IPS-20b (cell line): ENCODE data around the gene CBX3.
"Not testable (repeated sequence)": the region's sequence is repeated elsewhere in the genome, so short reads cannot be mapped to it uniquely, and the experiment has no call there.

Experiments
- H3K27ac ChIP-seq: one replicate; pipeline ENCODE4 v1.5.1; 2013; ENCODE audit warnings: low read length
- H3K27me3 ChIP-seq: 2 replicates; pipeline ENCODE4 v1.6.1; 2013; ENCODE audit warnings: mild to moderate bottlenecking, low read length, inconsistent platforms; ENCODE audit not compliant: insufficient read depth
- H3K36me3 ChIP-seq: 2 replicates; pipeline ENCODE4 v1.6.1; 2013; ENCODE audit warnings: low read depth, mild to moderate bottlenecking, inconsistent platforms, low read length, moderate library complexity; ENCODE audit not compliant: insufficient read depth
- H3K4me1 ChIP-seq: 2 replicates; pipeline ENCODE4 v1.6.1; 2013; ENCODE audit warnings: mild to moderate bottlenecking, control low read depth, inconsistent platforms, low read length, moderate library complexity; ENCODE audit not compliant: insufficient read depth
- H3K4me3 ChIP-seq: 2 replicates; pipeline ENCODE4 v1.5.1; 2013; ENCODE audit warnings: mild to moderate bottlenecking, low read length, inconsistent platforms
- H3K9ac ChIP-seq: 2 replicates; pipeline ENCODE4 v1.6.1; 2013; ENCODE audit warnings: low read depth, mild to moderate bottlenecking, inconsistent platforms, low read length, moderate library complexity
- H3K9me3 ChIP-seq: 2 replicates; pipeline ENCODE4 v1.6.1; 2013; ENCODE audit warnings: mild to moderate bottlenecking, low read depth, low read length, inconsistent platforms; ENCODE audit not compliant: insufficient read depth

Gene CBX3

GRCh38 chr7:26160896-26161295 is 40.6 kb upstream of the CBX3 start:
- peaks cover 44% of the 10 kb centered on the region for H3K4me1 ChIP-seq
- no peaks in the 10 kb centered on the region for H3K27me3 ChIP-seq
- H3K4me3 ChIP-seq = no peak overlapping the region
- no peak overlapping the region for H3K27ac ChIP-seq
- H3K36me3 ChIP-seq = peaks cover 3% of the 10 kb centered on the region; the same call in 1 of the 2 replicates
- H3K9ac ChIP-seq = no peak overlapping the region
- no peaks in the 10 kb centered on the region for H3K9me3 ChIP-seq

DNA sequence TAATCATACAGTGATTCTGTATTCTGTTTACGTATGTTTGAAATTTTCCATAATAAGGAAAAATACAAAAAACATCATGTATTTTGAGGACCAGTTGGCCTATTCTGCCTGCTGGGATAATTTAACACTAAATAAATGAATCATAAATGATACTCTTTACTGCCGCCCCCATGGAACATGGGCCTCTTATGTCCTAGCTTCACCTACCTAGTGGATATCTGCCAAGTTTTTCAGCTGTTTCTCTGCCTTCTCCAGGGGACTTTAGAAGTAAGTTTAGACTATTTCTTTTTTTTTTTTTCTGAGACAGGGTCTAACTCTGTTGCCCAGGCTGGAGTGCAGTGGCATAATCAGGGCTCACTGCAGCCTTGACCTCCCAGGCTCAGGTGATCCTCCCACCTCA is 39.1 kb upstream of the CBX3 start:
- Histone ChIP-seq H3K36me3 (peaks cover 3% of the 10 kb centered on the region; the same call in 1 of the 2 replicates), H3K27ac (no peak overlapping the region), H3K4me3 (no peak overlapping the region), H3K9ac (no peak overlapping the region), H3K9me3 (no peaks in the 10 kb centered on the region), H3K27me3 (no peaks in the 10 kb centered on the region), H3K4me1 (peaks cover 45% of the 10 kb centered on the region)

GRCh38 chr7:26163804-26164203 is 37.7 kb upstream of the CBX3 start:
- peaks cover 37% of the 10 kb centered on the region for H3K4me1 ChIP-seq

GRCh38 chr7:26165950-26166683 is 35.4 kb upstream of the CBX3 start:
- no peaks in the 10 kb centered on the region for H3K9me3 ChIP-seq
- peaks cover 23% of the 10 kb centered on the region for H3K4me1 ChIP-seq
- H3K36me3 ChIP-seq = peaks cover 8% of the 10 kb centered on the region; the same call in 1 of the 2 replicates
- H3K9ac ChIP-seq = no peak overlapping the region
- no peak overlapping the region for H3K27ac ChIP-seq
- no peaks in the 10 kb centered on the region for H3K27me3 ChIP-seq
- no peak overlapping the region; the same call in 1 of the 2 replicates for H3K4me3 ChIP-seq

More at GRCh38 chr7:26163804-26164203, 37.7 kb upstream of the CBX3 start:
- H3K36me3 ChIP-seq, H3K4me3 ChIP-seq, H3K9me3 ChIP-seq, H3K9ac ChIP-seq, H3K27ac ChIP-seq, H3K27me3 ChIP-seq: not testable (repeated sequence)

- Histone ChIP-seq H3K27me3 (no peaks in the 10 kb centered on the region), H3K9me3 (no peaks in the 10 kb centered on the region), H3K4me3 (no peak overlapping the region), H3K36me3 (peaks cover 14% of the 10 kb centered on the region; the same call in 1 of the 2 replicates), H3K4me1 (peaks cover 20% of the 10 kb centered on the region), H3K9ac (no peak overlapping the region), H3K27ac (no peak overlapping the region)
These were observed 34.8 kb upstream of the CBX3 start for GRCh38 chr7:26166684-26167266.

GRCh38 chr7:26167303-26167934 is 34.1 kb upstream of the CBX3 start:
- Histone ChIP-seq H3K9me3 (no peaks in the 10 kb centered on the region), H3K36me3 (peaks cover 16% of the 10 kb centered on the region; the same call in 1 of the 2 replicates), H3K4me3 (no peak overlapping the region), H3K9ac (no peak overlapping the region), H3K27ac (no peak overlapping the region), H3K4me1 (peaks cover 20% of the 10 kb centered on the region), H3K27me3 (no peaks in the 10 kb centered on the region)

DNA sequence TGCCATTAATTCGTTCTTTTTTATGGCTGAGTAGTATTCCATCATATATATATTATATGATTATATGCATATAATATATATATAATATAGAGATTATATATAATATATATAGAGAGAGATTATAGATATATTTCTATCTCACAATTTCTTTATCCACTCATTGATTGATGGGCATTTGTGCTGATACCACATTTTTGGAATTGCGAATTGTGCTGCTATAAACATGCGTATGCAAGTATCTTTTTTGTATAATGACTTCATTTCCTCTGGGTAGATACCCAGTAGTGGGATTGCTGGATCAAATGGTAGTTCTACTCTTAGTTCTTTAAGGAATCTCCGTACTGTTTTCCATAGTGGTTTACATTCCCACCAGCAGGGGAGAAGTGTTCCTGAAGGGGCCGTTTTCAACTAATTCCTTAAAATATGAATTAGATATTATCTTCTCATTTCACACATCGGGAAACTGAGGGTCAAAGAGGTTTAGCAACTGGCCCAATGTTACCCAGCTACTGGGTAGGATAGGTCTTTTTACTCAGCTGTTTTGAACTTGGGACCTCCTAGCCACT is 33.0 kb upstream of the CBX3 start:
- no peaks in the 10 kb centered on the region for H3K27me3 ChIP-seq
- no peak overlapping the region for H3K27ac ChIP-seq
- H3K4me3 ChIP-seq = no peak overlapping the region
- no peak overlapping the region for H3K9ac ChIP-seq
- no peaks in the 10 kb centered on the region for H3K9me3 ChIP-seq
- peaks cover 20% of the 10 kb centered on the region for H3K4me1 ChIP-seq
- peaks cover 16% of the 10 kb centered on the region; the same call in 1 of the 2 replicates for H3K36me3 ChIP-seq

DNA sequence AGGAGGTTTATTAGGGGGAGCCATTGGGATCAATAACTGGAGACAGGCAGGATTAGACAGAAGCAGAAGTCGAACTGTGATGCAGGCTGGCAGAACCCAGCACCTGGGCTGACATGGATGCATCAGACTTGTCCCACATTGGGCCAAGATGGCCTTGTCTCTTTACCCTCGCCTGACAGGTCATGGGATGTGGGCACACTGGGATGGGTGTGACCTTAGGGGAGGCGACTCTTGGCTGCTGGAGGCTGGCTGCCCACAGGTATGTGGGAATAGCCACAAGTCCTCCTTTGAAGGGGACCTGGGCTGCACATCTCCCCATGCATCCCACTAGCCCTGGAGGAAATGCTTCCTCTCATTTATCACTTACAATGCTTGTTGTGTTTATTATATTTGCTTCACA is 32.3 kb upstream of the CBX3 start:
- Histone ChIP-seq H3K36me3 (peaks cover 21% of the 10 kb centered on the region; the same call in 1 of the 2 replicates), H3K4me1 (peaks cover 20% of the 10 kb centered on the region), H3K9ac (no peak overlapping the region), H3K9me3 (0 out of 2 replicates have a peak, but pooled peaks cover under 1% of the 10 kb centered on the region), H3K27me3 (no peaks in the 10 kb centered on the region), H3K27ac (no peak overlapping the region), H3K4me3 (no peak overlapping the region)

DNA sequence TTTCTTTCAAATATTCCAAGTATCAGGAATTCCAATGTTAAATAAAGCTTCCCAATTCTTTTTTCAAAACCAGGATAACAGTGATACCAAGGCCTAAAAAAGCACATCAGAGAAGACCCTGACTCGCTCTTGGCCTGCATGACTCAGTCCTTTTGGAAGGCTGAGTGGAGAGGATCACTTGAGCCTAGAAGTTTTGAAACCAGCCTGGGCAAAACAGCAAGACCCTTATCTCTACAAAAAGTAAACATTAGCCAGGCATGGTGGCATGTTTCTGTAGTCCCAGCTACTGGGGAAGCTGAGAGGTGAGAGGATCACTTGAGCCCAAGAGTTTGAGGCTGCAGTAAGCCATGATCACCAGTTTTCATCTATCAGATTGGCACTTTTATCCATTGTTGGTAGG is 30.9 kb upstream of the CBX3 start:
- H3K4me1 ChIP-seq = peaks cover 20% of the 10 kb centered on the region
- H3K9me3 ChIP-seq = peaks cover 3% of the 10 kb centered on the region; the same call in 1 of the 2 replicates
- H3K4me3 ChIP-seq = no peak overlapping the region

DNA sequence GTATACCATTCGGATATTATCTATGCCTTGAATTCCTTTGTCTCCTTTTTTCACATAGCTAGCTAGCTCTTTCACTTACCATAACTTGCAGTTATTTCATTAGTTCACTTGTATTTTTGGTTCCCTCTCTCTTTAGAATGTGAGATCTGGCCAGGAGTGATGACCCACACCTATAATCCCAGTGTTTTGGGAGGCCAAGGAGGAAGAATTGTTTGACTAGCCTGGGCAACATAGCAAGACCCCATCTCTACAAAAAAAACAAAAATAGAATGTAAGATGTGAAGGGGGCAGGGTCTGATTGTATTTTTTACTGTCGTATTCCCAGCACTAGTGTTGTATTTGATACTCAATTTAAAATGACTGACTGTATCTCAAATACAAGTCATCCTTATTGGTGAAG is 29.9 kb upstream of the CBX3 start:
- Histone ChIP-seq H3K4me1 (peaks cover 13% of the 10 kb centered on the region), H3K4me3 (no peak overlapping the region), H3K9me3 (peaks cover 3% of the 10 kb centered on the region; the same call in 1 of the 2 replicates), H3K27ac (no peak overlapping the region), H3K27me3 (no peaks in the 10 kb centered on the region), H3K36me3 (peaks cover 25% of the 10 kb centered on the region; the same call in 1 of the 2 replicates), H3K9ac (no peak overlapping the region)

More for the DNA sequence above, 30.9 kb upstream of the CBX3 start:
- Histone ChIP-seq H3K27me3 (no peaks in the 10 kb centered on the region), H3K36me3 (peaks cover 25% of the 10 kb centered on the region; the same call in 1 of the 2 replicates), H3K27ac (no peak overlapping the region), H3K9ac (no peak overlapping the region)

DNA sequence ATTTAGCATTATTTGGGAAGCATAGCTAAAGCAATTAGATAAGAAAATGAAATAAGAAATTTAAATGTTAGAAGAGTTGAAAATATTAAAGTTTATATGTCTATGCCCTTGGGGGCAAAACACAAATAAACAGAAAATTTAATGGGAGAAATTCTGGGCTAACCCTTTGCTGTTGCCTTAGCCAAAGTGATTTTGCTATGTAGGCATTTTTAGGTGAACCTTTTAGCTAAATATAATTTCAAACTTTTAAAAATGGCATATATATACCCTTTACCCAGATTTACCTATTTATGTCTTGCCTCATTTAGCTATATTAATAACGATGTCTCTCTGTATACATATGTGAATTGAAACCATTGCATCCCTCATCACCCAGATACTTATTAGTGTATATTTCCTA is 29.5 kb upstream of the CBX3 start:
- no peak overlapping the region for H3K4me3 ChIP-seq
- no peak overlapping the region for H3K27ac ChIP-seq
- peaks cover 3% of the 10 kb centered on the region; the same call in 1 of the 2 replicates for H3K9me3 ChIP-seq
- peaks cover 9% of the 10 kb centered on the region; the same call in 1 of the 2 replicates for H3K4me1 ChIP-seq
- H3K9ac ChIP-seq = no peak overlapping the region
- peaks cover 25% of the 10 kb centered on the region; the same call in 1 of the 2 replicates for H3K36me3 ChIP-seq
- H3K27me3 ChIP-seq = no peaks in the 10 kb centered on the region
